Neural cell (in vitro differentiated cells): Measurements from ENCODE around the gene FNBP1.

Experiments used
- EP300 ChIP-seq: fragments of 450-650 bp; conservative IDR thresholded peaks from 2 replicates; pipeline ENCODE4 v1.6.1; 2014; ENCODE audit warnings: antibody characterized with exemption, mild to moderate bottlenecking, moderate library complexity; ENCODE audit not compliant: poor library complexity, severe bottlenecking
- EZH2 ChIP-seq: fragments of 200-600, 300-800 bp; shearing (Covaris generic), sonication (generic); IDR thresholded peaks from 2 replicates; pipeline ENCODE4 v1.6.1; 2014; ENCODE audit warnings: antibody characterized with exemption, low read length, borderline replicate concordance, mild to moderate bottlenecking; ENCODE audit not compliant: insufficient read depth, poor library complexity, severe bottlenecking

DNA sequence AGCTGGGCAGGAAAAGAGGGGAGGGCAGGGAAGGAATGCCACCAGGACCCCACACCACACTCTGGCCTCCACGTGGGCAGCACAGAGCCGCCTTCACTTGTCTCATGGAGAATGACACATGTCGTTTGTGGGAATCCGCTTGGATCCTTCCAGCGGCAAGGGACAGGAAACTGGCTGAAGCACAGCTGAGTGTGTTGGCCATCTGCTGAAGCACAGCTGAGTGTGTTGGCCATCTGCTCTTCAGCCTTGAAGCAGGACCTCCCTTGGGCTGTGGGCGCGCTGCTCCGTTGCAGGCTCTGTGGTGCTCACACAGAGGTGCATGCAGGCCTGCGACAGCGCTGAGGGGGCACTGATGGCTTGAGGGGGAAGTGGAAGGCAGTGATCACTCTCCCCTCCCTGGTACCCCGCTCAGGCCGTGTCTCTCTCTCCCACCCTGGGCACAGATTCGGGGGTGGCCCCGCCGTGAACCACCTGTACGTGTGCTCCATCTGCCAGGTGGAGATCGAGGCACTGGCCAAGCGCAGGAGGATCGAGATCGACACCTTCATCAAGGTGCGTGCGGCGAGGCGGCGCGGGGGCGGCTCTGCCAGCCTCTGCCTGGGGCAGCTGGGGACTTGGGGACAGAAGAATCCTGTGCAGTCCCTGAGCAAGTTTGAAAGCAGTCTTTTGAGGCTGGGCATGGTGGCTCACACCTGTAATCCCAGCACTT lies 167.1 kb downstream of the FNBP1 start:
- TF ChIP-seq EZH2 (no peak), EP300 (no peak)
